ENCODE measurements around the gene ROBO4.

Gene ROBO4

DNA sequence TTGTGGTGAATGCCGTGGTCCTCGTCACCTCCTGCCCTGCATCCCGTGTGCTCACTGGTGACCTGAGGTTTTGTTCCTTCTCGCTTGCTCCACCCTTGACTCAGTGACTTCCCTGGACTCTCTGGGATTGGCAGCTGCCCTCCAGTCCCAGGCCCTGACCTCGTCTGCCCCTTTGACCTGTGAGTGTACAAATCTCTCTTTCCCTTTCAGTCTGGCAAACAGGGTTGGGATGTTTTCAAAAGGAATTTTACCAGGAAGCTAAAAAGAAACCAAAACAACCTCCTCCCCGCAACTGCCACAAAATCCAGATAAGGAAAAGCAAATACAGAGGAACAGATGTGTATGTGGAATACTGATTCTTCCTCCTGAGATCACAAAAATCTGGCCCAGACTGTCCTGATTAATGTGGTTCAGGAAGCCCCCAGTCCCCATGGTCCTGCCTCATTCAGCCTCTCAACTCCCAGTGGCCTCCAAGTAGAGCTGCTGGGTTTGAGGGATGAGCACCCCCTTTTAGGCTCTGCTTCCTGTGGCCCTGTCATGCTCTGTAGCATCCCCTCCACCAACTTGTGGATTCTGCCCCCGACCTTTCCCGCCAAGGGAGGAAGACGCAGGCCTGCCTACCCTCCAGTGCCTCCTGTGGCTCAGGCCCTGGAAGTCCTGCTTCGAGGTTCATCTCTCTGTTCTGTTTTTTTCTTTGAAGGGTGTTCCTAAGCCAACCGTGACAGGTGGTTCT lies 15.2 kb downstream of the ROBO4 start:
- Histone ChIP-seq H3K9me3 (ENCODE audit: control insufficient read depth in 5 of 5, low read length in 5 of 5) (no peaks in the 10 kb centered on the region), H3K4me1 (ENCODE audit: control insufficient read depth in 5 of 5, insufficient read depth in 5 of 5, low read length in 5 of 5) (peaks cover 3 to 82% (median 26%) of the 10 kb centered on the region in 5 donors), H3K27ac (ENCODE audit: low read depth, low read length) (peak overlapping the region; percentile 79), H3K36me3 (ENCODE audit: control insufficient read depth in 5 of 5, insufficient read depth in 5 of 5, low read length in 5 of 5) (peaks cover 0 to 22% (median 21%) of the 10 kb centered on the region in 5 donors), H3K27me3 (ENCODE audit: control insufficient read depth in 5 of 5, insufficient read depth in 4 of 5, low read length in 5 of 5) (no peaks in the 10 kb centered on the region), H3K4me3 (ENCODE audit: low read depth in 1 of 5, low read length in 5 of 5) (peak overlapping the region in 1 of 5 donors; percentile 36), H3K9ac (ENCODE audit: low read length in 5 of 5) (peak overlapping the region in 3 of 5 donors; percentile 31 to 48 (median 40))

DNA sequence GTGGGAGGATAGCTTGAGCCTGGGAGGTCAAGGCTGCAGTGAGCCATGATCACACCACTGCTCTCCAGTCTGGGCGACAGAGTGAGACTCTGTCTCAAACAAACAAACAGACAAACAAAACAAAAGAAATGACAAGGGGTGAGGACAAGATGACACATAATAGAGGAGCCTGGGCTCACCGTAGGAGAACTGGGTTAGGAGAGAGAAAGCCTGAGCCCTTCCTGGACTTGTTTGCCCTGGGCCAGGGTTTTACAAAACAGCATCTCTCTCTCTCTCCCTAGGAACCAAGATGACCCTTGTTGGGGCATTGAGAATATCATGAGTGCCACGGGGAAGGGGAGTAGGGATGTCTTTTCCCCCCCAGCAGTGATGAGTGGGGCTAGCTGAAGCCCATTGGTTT lies 16.7 kb downstream of the ROBO4 start:
- Histone ChIP-seq H3K27me3 (ENCODE audit: control insufficient read depth in 5 of 5, insufficient read depth in 4 of 5, low read length in 5 of 5) (no peaks in the 10 kb centered on the region), H3K36me3 (ENCODE audit: control insufficient read depth in 5 of 5, insufficient read depth in 5 of 5, low read length in 5 of 5) (peaks cover 0 to 16% (median 11%) of the 10 kb centered on the region in 5 donors), H3K9me3 (ENCODE audit: control insufficient read depth in 5 of 5, low read length in 5 of 5) (no peaks in the 10 kb centered on the region), H3K4me1 (ENCODE audit: control insufficient read depth in 5 of 5, insufficient read depth in 5 of 5, low read length in 5 of 5) (peaks cover 3 to 81% (median 34%) of the 10 kb centered on the region in 5 donors), H3K9ac (ENCODE audit: low read length in 5 of 5) (no peak overlapping the region), H3K4me3 (ENCODE audit: low read depth in 1 of 5, low read length in 5 of 5) (no peak overlapping the region), H3K27ac (ENCODE audit: low read depth, low read length) (no peak overlapping the region)

- Histone ChIP-seq H3K27ac (ENCODE audit: low read depth, low read length) (no peak overlapping the region), H3K4me3 (ENCODE audit: low read depth in 1 of 5, low read length in 5 of 5) (no peak overlapping the region), H3K9me3 (ENCODE audit: control insufficient read depth in 5 of 5, low read length in 5 of 5) (no peaks in the 10 kb centered on the region)
Measured at GRCh38 chr11:124880290-124880611, 17.4 kb downstream of the ROBO4 start.

GRCh38 chr11:124879493-124880289 lies 18.0 kb downstream of the ROBO4 start:
- Histone ChIP-seq H3K4me1 (ENCODE audit: control insufficient read depth in 5 of 5, insufficient read depth in 5 of 5, low read length in 5 of 5) (peaks cover 6 to 76% (median 40%) of the 10 kb centered on the region in 5 donors), H3K4me3 (ENCODE audit: low read depth in 1 of 5, low read length in 5 of 5) (no peak overlapping the region), H3K36me3 (ENCODE audit: control insufficient read depth in 5 of 5, insufficient read depth in 5 of 5, low read length in 5 of 5) (peaks cover 0 to 9% (median 3%) of the 10 kb centered on the region in 5 donors), H3K27ac (ENCODE audit: low read depth, low read length) (no peak overlapping the region), H3K27me3 (ENCODE audit: control insufficient read depth in 5 of 5, insufficient read depth in 4 of 5, low read length in 5 of 5) (peaks cover 0 to 4% (median 0%) of the 10 kb centered on the region in 5 donors), H3K9ac (ENCODE audit: low read length in 5 of 5) (no peak overlapping the region), H3K9me3 (ENCODE audit: control insufficient read depth in 5 of 5, low read length in 5 of 5) (no peaks in the 10 kb centered on the region)

More at GRCh38 chr11:124880290-124880611, 17.4 kb downstream of the ROBO4 start:
- no peak overlapping the region for H3K9ac ChIP-seq (ENCODE audit: low read length in 5 of 5)
- H3K36me3 ChIP-seq (ENCODE audit: control insufficient read depth in 5 of 5, insufficient read depth in 5 of 5, low read length in 5 of 5) = peaks cover 0 to 15% (median 8%) of the 10 kb centered on the region in 5 donors
- peaks cover 6 to 81% (median 40%) of the 10 kb centered on the region in 5 donors for H3K4me1 ChIP-seq (ENCODE audit: control insufficient read depth in 5 of 5, insufficient read depth in 5 of 5, low read length in 5 of 5)
- no peaks in the 10 kb centered on the region for H3K27me3 ChIP-seq (ENCODE audit: control insufficient read depth in 5 of 5, insufficient read depth in 4 of 5, low read length in 5 of 5)

GRCh38 chr11:124878759-124879492 lies 18.7 kb downstream of the ROBO4 start:
- H3K27me3 ChIP-seq (ENCODE audit: control insufficient read depth in 5 of 5, insufficient read depth in 4 of 5, low read length in 5 of 5) = peaks cover 0 to 4% (median 1%) of the 10 kb centered on the region in 5 donors
- peaks cover 6 to 69% (median 40%) of the 10 kb centered on the region in 5 donors for H3K4me1 ChIP-seq (ENCODE audit: control insufficient read depth in 5 of 5, insufficient read depth in 5 of 5, low read length in 5 of 5)
- H3K27ac ChIP-seq (ENCODE audit: low read depth, low read length) = no peak overlapping the region
- no peak overlapping the region for H3K9ac ChIP-seq (ENCODE audit: low read length in 5 of 5)
- H3K4me3 ChIP-seq (ENCODE audit: low read depth in 1 of 5, low read length in 5 of 5) = no peak overlapping the region
- no peaks in the 10 kb centered on the region for H3K9me3 ChIP-seq (ENCODE audit: control insufficient read depth in 5 of 5, low read length in 5 of 5)
- H3K36me3 ChIP-seq (ENCODE audit: control insufficient read depth in 5 of 5, insufficient read depth in 5 of 5, low read length in 5 of 5) = peaks cover 0 to 2% (median 0%) of the 10 kb centered on the region in 5 donors

DNA sequence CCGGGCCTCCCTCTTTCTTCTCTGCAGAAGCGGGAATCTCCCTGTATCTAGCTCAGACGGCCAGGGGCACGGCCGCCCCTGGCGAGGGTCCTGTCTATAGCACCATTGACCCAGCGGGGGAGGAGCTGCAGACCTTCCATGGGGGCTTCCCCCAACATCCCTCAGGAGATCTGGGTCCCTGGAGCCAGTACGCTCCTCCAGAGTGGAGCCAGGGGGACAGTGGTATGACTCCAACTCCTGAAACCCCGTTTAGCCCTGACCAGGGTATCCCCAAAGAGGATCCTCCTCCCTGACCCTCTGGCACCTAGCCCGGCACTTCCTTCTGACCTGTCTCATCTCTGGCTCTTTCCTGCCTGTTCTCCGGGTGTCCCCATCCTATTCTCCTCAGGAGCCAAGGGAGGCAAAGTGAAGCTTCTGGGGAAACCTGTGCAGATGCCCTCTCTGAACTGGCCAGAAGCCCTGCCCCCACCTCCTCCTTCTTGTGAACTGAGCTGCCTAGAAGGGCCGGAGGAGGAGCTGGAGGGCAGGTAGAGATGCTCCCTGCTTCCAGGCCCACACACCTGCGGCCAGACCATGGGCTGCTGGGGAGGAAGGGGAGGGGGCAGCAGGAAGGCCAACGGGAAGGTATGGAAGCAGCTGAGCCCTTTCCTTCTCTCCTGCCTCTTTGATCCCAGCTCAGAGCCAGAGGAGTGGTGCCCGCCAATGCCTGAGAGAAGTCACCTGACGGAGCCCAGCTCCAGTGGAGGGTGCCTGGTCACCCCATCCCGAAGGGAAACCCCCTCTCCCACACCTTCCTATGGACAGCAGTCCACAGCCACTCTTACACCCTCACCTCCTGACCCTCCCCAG lies 19.5 kb downstream of the ROBO4 start:
- H3K9ac ChIP-seq (ENCODE audit: low read length in 5 of 5) = no peak overlapping the region

GRCh38 chr11:124877631-124877909 lies 20.1 kb downstream of the ROBO4 start:
- peak overlapping the region in 3 of 5 donors; percentile 22 to 77 (median 74) for H3K4me3 ChIP-seq (ENCODE audit: low read depth in 1 of 5, low read length in 5 of 5)
- peaks cover 8 to 15% (median 13%) of the 10 kb centered on the region in 5 donors for H3K27me3 ChIP-seq (ENCODE audit: control insufficient read depth in 5 of 5, insufficient read depth in 4 of 5, low read length in 5 of 5)
- H3K27ac ChIP-seq (ENCODE audit: low read depth, low read length) = peak overlapping the region; percentile 91
- no peaks in the 10 kb centered on the region for H3K9me3 ChIP-seq (ENCODE audit: control insufficient read depth in 5 of 5, low read length in 5 of 5)
- peak overlapping the region in 1 of 5 donors; percentile 26 for H3K9ac ChIP-seq (ENCODE audit: low read length in 5 of 5)
- peaks cover 3 to 59% (median 38%) of the 10 kb centered on the region in 5 donors for H3K4me1 ChIP-seq (ENCODE audit: control insufficient read depth in 5 of 5, insufficient read depth in 5 of 5, low read length in 5 of 5)
- H3K36me3 ChIP-seq (ENCODE audit: control insufficient read depth in 5 of 5, insufficient read depth in 5 of 5, low read length in 5 of 5) = no peaks in the 10 kb centered on the region

More for the DNA sequence above, 19.5 kb downstream of the ROBO4 start:
- Histone ChIP-seq H3K27me3 (ENCODE audit: control insufficient read depth in 5 of 5, insufficient read depth in 4 of 5, low read length in 5 of 5) (peaks cover 5 to 9% (median 7%) of the 10 kb centered on the region in 5 donors), H3K9me3 (ENCODE audit: control insufficient read depth in 5 of 5, low read length in 5 of 5) (no peaks in the 10 kb centered on the region), H3K4me1 (ENCODE audit: control insufficient read depth in 5 of 5, insufficient read depth in 5 of 5, low read length in 5 of 5) (peaks cover 6 to 65% (median 40%) of the 10 kb centered on the region in 5 donors), H3K36me3 (ENCODE audit: control insufficient read depth in 5 of 5, insufficient read depth in 5 of 5, low read length in 5 of 5) (peaks cover 0 to 2% (median 0%) of the 10 kb centered on the region in 5 donors), H3K27ac (ENCODE audit: low read depth, low read length) (peak overlapping the region; percentile 7), H3K4me3 (ENCODE audit: low read depth in 1 of 5, low read length in 5 of 5) (peak overlapping the region in 3 of 5 donors; percentile 22 to 77 (median 74))

- H3K27ac ChIP-seq (ENCODE audit: low read depth, low read length) = peak overlapping the region; percentile 91
- H3K9ac ChIP-seq (ENCODE audit: low read length in 5 of 5) = peak overlapping the region in 3 of 5 donors; percentile 26 to 88 (median 79)
Measured at GRCh38 chr11:124876818-124877630, 20.6 kb downstream of the ROBO4 start.

More at GRCh38 chr11:124876818-124877630, 20.6 kb downstream of the ROBO4 start:
- Histone ChIP-seq H3K4me1 (ENCODE audit: control insufficient read depth in 5 of 5, insufficient read depth in 5 of 5, low read length in 5 of 5) (peaks cover 2 to 53% (median 32%) of the 10 kb centered on the region in 5 donors), H3K27me3 (ENCODE audit: control insufficient read depth in 5 of 5, insufficient read depth in 4 of 5, low read length in 5 of 5) (peaks cover 8 to 19% (median 17%) of the 10 kb centered on the region in 5 donors), H3K9me3 (ENCODE audit: control insufficient read depth in 5 of 5, low read length in 5 of 5) (no peaks in the 10 kb centered on the region), H3K36me3 (ENCODE audit: control insufficient read depth in 5 of 5, insufficient read depth in 5 of 5, low read length in 5 of 5) (no peaks in the 10 kb centered on the region), H3K4me3 (ENCODE audit: low read depth in 1 of 5, low read length in 5 of 5) (peak overlapping the region; percentile 59 to 77 (median 74))

All from subcutaneous abdominal adipose tissue (tissue), 5 donors.